Stimulated activated CD8-positive, alpha-beta memory T cell treated with anti-CD3 and anti-CD28 coated beads, Interleukin-15, amount 100 ng/mL, for 24 hours (primary cell): ENCODE results near the gene PROP1.
"Not testable (repeated sequence)": the region's sequence is repeated elsewhere in the genome, so short reads cannot be mapped to it uniquely, and the experiment has no call there.

Source experiments
- DNase-seq: peaks from one replicate; pipeline ENCODE4 v3.0.0-alpha.2; 2020; ENCODE audit warnings: low read depth

The PROP1 gene

DNA sequence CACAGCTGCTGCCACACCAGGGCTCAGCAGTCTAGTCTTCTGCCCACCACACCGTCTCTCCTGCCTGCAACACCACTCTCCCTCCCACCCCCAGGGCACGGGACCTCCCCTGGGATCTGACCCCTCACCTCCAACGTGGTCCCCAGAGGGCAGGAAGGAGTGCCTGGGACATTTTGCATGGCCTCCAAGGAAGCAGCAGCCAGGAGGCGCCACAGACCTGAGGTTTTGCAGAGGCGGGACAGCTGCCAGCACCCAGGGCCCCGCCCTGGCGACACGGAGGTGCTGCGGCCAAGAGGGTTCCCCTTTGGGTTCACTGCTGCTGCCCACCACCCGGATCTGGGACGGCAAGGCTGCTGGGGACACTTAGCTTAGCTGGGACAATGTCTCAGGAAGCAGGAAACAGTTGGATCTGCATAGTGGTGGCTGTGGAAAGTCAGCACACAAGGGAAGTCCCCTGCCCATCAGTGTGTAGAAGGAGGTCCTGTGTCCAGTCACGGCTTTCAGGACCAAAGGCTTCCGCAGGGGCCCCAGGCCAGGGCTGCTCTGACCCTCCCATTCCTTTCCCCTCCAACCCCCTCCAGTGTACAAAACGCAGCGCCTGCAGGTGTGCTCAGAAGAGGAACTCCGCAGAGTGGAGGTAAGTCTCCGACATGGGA, 13.8 kb downstream of the PROP1 start:
- DNase-seq: no peak

- no peak for DNase-seq
These were observed 14.6 kb downstream of the PROP1 start for GRCh38 chr5:177981296-177982071.

GRCh38 chr5:177980743-177981151, 15.3 kb downstream of the PROP1 start:
- DNase-seq: no peak

- not testable (repeated sequence) for DNase-seq
These were observed 18.4 kb downstream of the PROP1 start for GRCh38 chr5:177977600-177977999.

GRCh38 chr5:177973066-177973635, 22.9 kb downstream of the PROP1 start:
- DNase-seq: no peak

DNA sequence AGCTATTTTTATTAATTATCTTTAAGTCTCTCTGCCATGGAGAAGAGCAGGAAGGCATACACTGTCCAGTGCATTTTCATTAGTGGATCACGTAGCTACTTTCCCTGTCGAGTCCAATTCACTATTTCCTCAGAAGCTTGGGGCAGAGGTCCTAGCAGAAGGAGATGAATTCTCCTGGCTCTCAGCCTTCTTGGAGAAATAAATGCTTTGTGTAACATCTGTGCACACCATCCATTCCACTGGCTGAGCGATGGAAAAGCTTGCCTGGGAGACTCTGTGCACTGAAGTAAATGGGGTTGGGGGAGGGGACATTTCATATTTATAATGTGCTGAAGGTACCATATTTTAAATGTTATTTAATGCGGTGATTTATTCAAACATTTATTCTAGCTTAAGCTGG, 23.4 kb downstream of the PROP1 start:
- DNase-seq: no peak

DNA sequence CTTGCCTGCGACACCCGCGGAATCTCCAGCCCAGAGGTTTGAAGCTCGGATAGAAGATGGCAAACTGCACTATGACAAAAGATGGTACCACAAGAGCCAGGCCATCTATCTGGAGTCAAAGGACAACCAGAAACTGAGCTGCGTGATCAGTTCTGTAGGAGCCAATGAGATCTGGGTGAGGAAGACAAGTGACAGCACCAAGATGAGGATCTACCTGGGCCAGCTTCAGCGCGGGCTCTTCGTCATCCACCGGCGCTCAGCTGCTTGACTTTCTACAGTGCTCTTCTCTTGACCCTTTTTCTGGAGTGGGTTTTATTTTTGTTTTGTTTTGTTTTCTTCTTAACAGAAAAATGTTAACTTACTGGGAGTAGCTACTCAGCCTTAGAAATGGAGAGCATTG, 24.0 kb downstream of the PROP1 start:
- DNase-seq: not testable (repeated sequence)

GRCh38 chr5:177968661-177969211, 27.3 kb downstream of the PROP1 start:
- DNase-seq: no peak

DNA sequence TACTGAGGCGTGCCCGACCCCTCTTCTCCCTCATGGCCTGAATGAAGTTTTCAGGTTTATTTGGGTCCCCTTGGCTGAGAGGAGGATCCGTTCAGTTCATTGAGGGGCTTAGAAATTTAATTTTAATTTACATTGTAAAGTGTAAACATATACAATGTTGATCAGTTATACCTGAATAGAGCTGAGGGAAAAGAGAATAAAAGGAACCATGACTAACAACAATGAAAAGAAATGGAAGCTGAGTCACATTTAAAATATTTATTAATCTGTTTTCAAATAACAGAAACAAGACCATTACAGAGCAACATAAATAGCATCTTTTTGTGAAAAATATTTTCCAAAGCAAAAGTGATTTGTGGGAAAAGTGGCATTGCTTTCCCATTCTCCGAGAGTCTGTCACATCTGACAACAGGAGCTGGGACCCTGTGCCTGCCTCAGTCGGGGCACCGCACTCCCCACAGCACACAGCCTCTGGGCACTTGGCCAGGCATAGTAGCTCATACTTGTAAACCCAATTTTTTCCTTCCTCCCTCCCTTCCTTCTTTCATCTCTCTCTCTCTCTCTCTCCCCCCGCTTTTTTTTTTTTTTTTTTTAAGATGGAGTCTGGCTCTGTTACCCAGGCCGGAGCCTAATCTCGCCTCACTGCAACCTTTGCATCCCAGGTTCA, 28.7 kb downstream of the PROP1 start:
- no peak for DNase-seq

- no peak for DNase-seq
These were observed 29.2 kb downstream of the PROP1 start for GRCh38 chr5:177966839-177967166.

- no peak for DNase-seq
These were observed 29.8 kb downstream of the PROP1 start for GRCh38 chr5:177966009-177966838.

GRCh38 chr5:177964471-177964870, 31.6 kb downstream of the PROP1 start:
- DNase-seq: no peak

DNA sequence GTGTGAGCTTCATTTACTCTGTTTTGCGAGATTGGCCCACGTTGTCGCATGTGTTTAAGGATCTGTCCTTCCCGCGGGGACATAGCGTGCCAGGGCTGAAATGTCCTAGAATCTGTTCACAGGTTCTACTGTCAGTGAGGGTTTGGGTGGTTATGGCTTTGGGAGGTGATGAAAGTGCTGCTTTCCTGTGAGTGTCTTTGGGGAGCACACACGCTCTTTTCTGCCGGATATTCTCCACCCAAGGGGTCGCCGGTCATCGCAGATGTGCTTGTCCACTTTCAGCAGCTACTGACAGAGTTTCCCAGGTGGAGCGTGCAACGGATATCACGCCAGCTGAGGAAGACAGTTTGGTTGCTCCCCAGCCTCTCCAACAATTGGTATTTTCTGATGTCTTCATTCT, 32.1 kb downstream of the PROP1 start:
- DNase-seq: no peak

DNA sequence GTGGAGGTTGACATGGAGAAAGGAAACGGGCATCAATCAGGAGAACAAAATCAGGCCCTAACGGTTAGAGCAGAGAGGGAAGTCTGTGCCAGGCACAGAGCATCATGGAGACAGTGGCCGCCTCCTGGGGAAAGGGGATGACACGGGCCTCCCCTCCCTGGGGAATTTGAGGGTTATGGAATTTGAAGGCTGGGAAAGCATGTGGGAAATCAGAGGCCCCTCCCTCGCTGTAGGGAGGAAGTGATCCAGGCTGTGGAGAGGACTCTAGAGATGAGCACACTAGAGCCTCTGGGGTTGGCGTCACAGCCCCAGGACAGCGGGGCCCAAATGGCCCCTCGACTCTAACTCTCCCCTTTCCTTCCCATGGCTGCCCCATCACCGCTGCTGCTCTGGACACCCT, 36.7 kb downstream of the PROP1 start:
- DNase-seq: no peak

DNA sequence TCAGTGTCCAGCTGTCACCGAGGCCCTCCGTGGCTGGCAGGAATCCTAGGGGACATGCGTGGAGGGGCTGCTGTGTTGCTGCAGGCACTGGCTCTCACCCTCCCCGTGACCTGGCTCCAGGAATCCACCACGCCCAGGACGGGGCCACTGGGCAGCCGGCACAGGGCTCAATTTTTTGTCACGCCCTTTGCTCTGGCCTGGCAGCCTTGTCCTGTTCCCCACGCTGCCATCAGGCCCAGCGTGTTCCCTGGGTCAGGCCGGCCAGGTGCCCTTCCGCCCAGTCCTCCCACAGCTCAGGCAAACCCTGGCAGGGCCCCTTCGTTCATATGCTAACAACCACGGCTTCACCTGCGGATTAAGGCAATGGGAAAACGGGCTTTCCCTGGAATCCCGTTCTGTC, 37.3 kb downstream of the PROP1 start:
- no peak for DNase-seq

- DNase-seq: no peak
These were observed 38.8 kb downstream of the PROP1 start for GRCh38 chr5:177957241-177957640.

GRCh38 chr5:177953101-177953500, 42.9 kb downstream of the PROP1 start:
- not testable (repeated sequence) for DNase-seq

GRCh38 chr5:177949656-177950055, 46.4 kb downstream of the PROP1 start:
- not testable (repeated sequence) for DNase-seq

DNA sequence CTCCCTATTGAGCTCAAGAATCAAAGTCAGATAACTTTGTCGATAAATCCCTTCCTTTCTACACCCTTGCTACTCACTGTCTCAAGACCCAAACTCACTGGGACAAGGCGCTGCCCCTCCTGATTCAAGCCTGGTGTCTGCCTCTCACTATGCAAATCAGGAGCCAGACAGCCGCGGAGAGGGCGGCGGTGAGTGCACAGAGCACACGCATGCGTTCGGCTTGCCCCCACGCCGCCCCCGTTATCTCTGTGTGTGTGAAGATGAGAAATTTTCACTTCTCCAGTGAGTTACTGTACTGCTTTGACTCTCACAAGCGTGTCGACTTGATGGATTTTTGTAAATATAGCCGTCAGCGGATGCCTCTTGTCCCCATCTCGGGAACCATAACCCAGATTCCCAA, 47.0 kb downstream of the PROP1 start:
- DNase-seq: not testable (repeated sequence)

GRCh38 chr5:177947912-177948311, 48.1 kb downstream of the PROP1 start:
- not testable (repeated sequence) for DNase-seq

- DNase-seq: not testable (repeated sequence)
These were observed 50.3 kb downstream of the PROP1 start for GRCh38 chr5:177945601-177946283.
